H1 (cell line): ENCODE data around the gene FGGY. TPM values are rescaled to one million over a fixed set of nuclear protein-coding genes. Genes with fewer than 3 reads are reported as not detected.

ENCODE experiments used
- CTCF ChIA-PET: fragments of 300-600 bp; sonication (Branson Sonifier 250); formaldehyde crosslinking; loops from one replicate; lab custom pipeline; 2021; ENCODE audit not compliant: partially characterized antibody; lab: Charles Lee
- POLR2A ChIA-PET: fragments of 300-600 bp; sonication (Branson Sonifier 250); formaldehyde crosslinking; loops from one replicate; lab custom pipeline; 2021; ENCODE audit warnings: inconsistent platforms; ENCODE audit not compliant: partially characterized antibody; lab: Charles Lee
- DNase-seq, 2 experiments: peaks; one replicate each; pipeline versions ENCODE4 v3.0.0 to v3.0.0-alpha.2; 2010 to 2022; ENCODE audit warnings: low spot score in 2 of 2, low read depth in 1 of 2, mixed read lengths in 1 of 2
- FAIRE-seq: peaks from 2 replicates; lab custom pipeline; 2011; peaks lifted over from hg19 to GRCh38; lab: Jason Lieb, UNC
- H2AFZ ChIP-seq: 2 replicates; pipeline ENCODE4 v1.8.1; 2012; ENCODE audit warnings: low read length, inconsistent platforms
- H2AK5ac ChIP-seq: 2 replicates; pipeline ENCODE4 v1.6.1; 2013; ENCODE audit warnings: low read depth, low read length
- H2BK120ac ChIP-seq: replicated peaks from 2 replicates; pipeline ENCODE3; 2013; ENCODE audit warnings: low read depth, low read length, inconsistent platforms
- H2BK12ac ChIP-seq: 2 replicates; pipeline ENCODE4 v1.6.1; 2013; ENCODE audit warnings: low read depth, low read length
- H2BK15ac ChIP-seq: 2 replicates; pipeline ENCODE4 v1.6.1; 2013; ENCODE audit warnings: low read length
- H2BK20ac ChIP-seq: 2 replicates; pipeline ENCODE4 v1.6.1; 2013; ENCODE audit warnings: low read length
- H2BK5ac ChIP-seq: 2 replicates; pipeline ENCODE4 v1.6.1; 2013; ENCODE audit warnings: low read depth, low read length
- H3K14ac ChIP-seq: 2 replicates; pipeline ENCODE4 v1.6.1; 2013; ENCODE audit warnings: inconsistent platforms; ENCODE audit not compliant: insufficient read length
- H3K18ac ChIP-seq: 2 replicates; pipeline ENCODE4 v1.6.1; 2013; ENCODE audit warnings: low read length; ENCODE audit errors: extremely low read depth
- H3K23ac ChIP-seq: 2 replicates; pipeline ENCODE4 v1.6.1; 2013; ENCODE audit warnings: inconsistent platforms; ENCODE audit not compliant: insufficient read length
- H3K23me2 ChIP-seq: 2 replicates; pipeline ENCODE4 v1.6.1; 2013; ENCODE audit warnings: low read depth, low read length
- H3K27ac ChIP-seq: 2 replicates; pipeline ENCODE4 v1.6.1; 2011; ENCODE audit warnings: low read depth, low read length, inconsistent platforms
- H3K27me3 ChIP-seq, 4 experiments: replicated peaks in 1 of 4; 1 replicate in 1 of 4; 2 replicates in 3 of 4; pipeline versions ENCODE4 v1.6.1 to v1.8.1; 2011 to 2013; ENCODE audit warnings: low read length in 3 of 4, mild to moderate bottlenecking in 3 of 4, inconsistent platforms in 2 of 4, mixed read lengths in 2 of 4, moderate library complexity in 1 of 4; ENCODE audit not compliant: control insufficient read depth in 3 of 4, insufficient read depth in 3 of 4; ENCODE audit errors: extremely low read depth in 1 of 4
- H3K36me3 ChIP-seq, 4 experiments: 2 replicates each; pipeline versions ENCODE4 v1.6.1 to v1.8.1; 2011 to 2013; ENCODE audit warnings: mild to moderate bottlenecking in 4 of 4, low read length in 3 of 4, moderate library complexity in 2 of 4, control low read depth in 1 of 4, inconsistent platforms in 1 of 4; ENCODE audit not compliant: insufficient read depth in 4 of 4, control insufficient read depth in 2 of 4
- H3K4ac ChIP-seq: replicated peaks from 2 replicates; pipeline ENCODE3; 2013; ENCODE audit warnings: low read length, low read depth, mixed read lengths, inconsistent platforms; ENCODE audit not compliant: insufficient read length
- H3K4me1 ChIP-seq, 4 experiments: replicated peaks in 1 of 4; 1 replicate in 1 of 4; 2 replicates in 3 of 4; pipeline versions ENCODE4 v1.6.1 to v1.8.1; 2011 to 2013; ENCODE audit warnings: low read length in 3 of 4, inconsistent platforms in 2 of 4, mixed read lengths in 1 of 4; ENCODE audit not compliant: insufficient read depth in 4 of 4, control insufficient read depth in 3 of 4
- H3K4me2 ChIP-seq, 2 experiments: 2 replicates each; pipeline versions ENCODE4 v1.6.1 to v1.8.1; 2011 to 2013; ENCODE audit warnings: low read depth in 2 of 2, low read length in 2 of 2, control low read depth in 1 of 2, inconsistent platforms in 1 of 2, mild to moderate bottlenecking in 1 of 2; ENCODE audit not compliant: insufficient read depth in 1 of 2
- H3K4me3 ChIP-seq, 4 experiments: fragments of 200-600, 300-600 bp in 1 of 4; sonication (generic), shearing (Covaris generic), sonication (Bioruptor Twin) in 1 of 4; 2 replicates each; pipeline versions ENCODE4 v1.5.1 to v1.8.1; 2011 to 2016; ENCODE audit warnings: low read length in 4 of 4, low read depth in 3 of 4, control low read depth in 2 of 4, inconsistent platforms in 2 of 4, mild to moderate bottlenecking in 2 of 4, mixed read lengths in 1 of 4, moderate library complexity in 1 of 4; ENCODE audit not compliant: insufficient read depth in 2 of 4; ENCODE audit errors: extremely low read depth in 1 of 4
- H3K56ac ChIP-seq: replicated peaks from 2 replicates; pipeline ENCODE3; 2013; ENCODE audit warnings: low read depth, mild to moderate bottlenecking, mixed read lengths, low read length, inconsistent platforms; ENCODE audit not compliant: insufficient read length
- H3K79me1 ChIP-seq: 2 replicates; pipeline ENCODE4 v1.6.1; 2013; ENCODE audit warnings: low read depth, low read length, control low read depth
- H3K79me2 ChIP-seq, 2 experiments: 2 replicates each; pipeline versions ENCODE4 v1.6.1 to v1.8.1; 2012 to 2013; ENCODE audit warnings: low read length in 2 of 2, mild to moderate bottlenecking in 2 of 2, inconsistent platforms in 1 of 2; ENCODE audit not compliant: insufficient read depth in 2 of 2, control insufficient read depth in 1 of 2
- H3K9ac ChIP-seq, 4 experiments: replicated peaks in 1 of 4; 1 replicate in 1 of 4; 2 replicates in 3 of 4; pipeline versions ENCODE4 v1.6.1 to v1.8.1; 2011 to 2013; ENCODE audit warnings: low read depth in 3 of 4, low read length in 3 of 4, control low read depth in 2 of 4, mild to moderate bottlenecking in 2 of 4, moderate library complexity in 2 of 4, inconsistent platforms in 1 of 4; ENCODE audit errors: extremely low read depth in 1 of 4
- H3K9me3 ChIP-seq, 2 experiments: 2 replicates each; pipeline versions ENCODE4 v1.6.1 to v1.8.1; 2012 to 2013; ENCODE audit warnings: mild to moderate bottlenecking in 2 of 2, moderate library complexity in 2 of 2, control low read depth in 1 of 2, inconsistent platforms in 1 of 2, low read depth in 1 of 2, low read length in 1 of 2, mixed read lengths in 1 of 2; ENCODE audit not compliant: insufficient read depth in 2 of 2
- H4K20me1 ChIP-seq, 2 experiments: replicated peaks in 1 of 2; 2 replicates each; pipeline versions ENCODE3 to v1.8.1; 2011 to 2013; ENCODE audit warnings: inconsistent platforms in 2 of 2, low read length in 2 of 2, mild to moderate bottlenecking in 1 of 2; ENCODE audit not compliant: insufficient read depth in 2 of 2, control insufficient read depth in 1 of 2
- H4K5ac ChIP-seq: 2 replicates; pipeline ENCODE4 v1.6.1; 2013; ENCODE audit warnings: low read length, low read depth, mixed read lengths, inconsistent platforms; ENCODE audit not compliant: insufficient read length
- H4K8ac ChIP-seq: 2 replicates; pipeline ENCODE4 v1.8.0; 2013; ENCODE audit warnings: mild to moderate bottlenecking, moderate library complexity, low read length, inconsistent platforms; ENCODE audit not compliant: insufficient read depth; ENCODE audit errors: extremely low read depth
- H4K91ac ChIP-seq: replicated peaks from 2 replicates; pipeline ENCODE3; 2013; ENCODE audit warnings: low read length, mixed read lengths, inconsistent platforms; ENCODE audit not compliant: insufficient read length
- SAP30 ChIP-seq: fragments of 300-600 bp; sonication (generic); IDR thresholded peaks from 2 replicates; pipeline ENCODE4 v1.7.1; 2012; ENCODE audit warnings: low read length, moderate library complexity, mild to moderate bottlenecking, inconsistent platforms; ENCODE audit not compliant: insufficient read depth, insufficient replicate concordance
- SRF ChIP-seq: IDR thresholded peaks from 2 replicates; pipeline ENCODE4 v1.6.1; 2011; ENCODE audit warnings: mild to moderate bottlenecking, low read depth, low read length, moderate library complexity
- WGBS, 2 experiments: shearing (Covaris generic) in 1 of 2; methylation state at CpG; one replicate each; pipeline versions ENCODE4 v1.1.6 to v1.1.7; 2013 to 2015; ENCODE audit warnings: low lambda C conversion rate in 2 of 2, mixed read lengths in 2 of 2, inconsistent platforms in 1 of 2, low coverage in 1 of 2, missing lambda C conversion rate in 1 of 2; ENCODE audit not compliant: insufficient replicate concordance in 2 of 2, insufficient coverage in 1 of 2, insufficient read length in 1 of 2; ENCODE audit errors: extremely low coverage in 1 of 2, missing lambda C conversion rate in 1 of 2; 5-methylcytosine and 5-hydroxymethylcytosine counted together
- polyA plus RNA-seq, 7 experiments: library from polyadenylated mRNA; depleted of rRNA in 3 of 7; stranded (reverse) in 5 of 7; unstranded in 2 of 7; fragments of >200 nt in 5 of 7; fragments of 200-250 nt in 2 of 7; gene quantifications; 1 replicate in 5 of 7; 2 replicates in 1 of 7; 4 replicates in 1 of 7; pipeline versions ENCODE4 v1.2.1 to v1.2.3, GENCODE V29; 2011 to 2013; ENCODE audit warnings: missing spikeins in 2 of 7, mixed read lengths in 2 of 7
- total RNA-seq: library from RNA; stranded (reverse); fragmentation: NEBNext Ultra II Directional; extraction: Animal tissue kit (Norgen Biotek cat#: 25700); gene quantifications from 2 replicates; pipeline ENCODE4 v1.2.1, GENCODE V29; 2021

The FGGY gene
- total and polyA plus RNA-seq, 2 of the 8 experiments (the other 6 are each of a cell fraction or from before 2014, with no cell fraction given) = 10.3 to 12.5 TPM

DNA sequence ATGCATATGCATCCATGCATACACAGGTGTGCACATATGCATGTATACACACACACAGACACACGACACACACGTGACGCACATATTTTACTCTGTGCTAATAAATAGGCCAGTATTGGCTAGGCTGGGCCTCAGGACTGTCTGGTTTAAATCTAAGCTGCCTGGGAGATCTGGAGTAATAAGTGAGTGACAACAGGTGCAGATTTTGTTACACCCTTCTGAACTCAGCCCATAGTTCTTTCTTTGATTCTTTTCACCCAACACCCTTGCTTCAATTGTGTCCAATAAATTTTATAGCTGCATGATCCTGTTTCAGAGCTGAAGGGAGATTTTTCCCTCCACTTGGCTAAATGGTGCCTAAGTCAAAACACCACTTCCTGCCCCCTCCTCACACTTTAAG is 132.8 kb downstream of the FGGY start:
- Histone ChIP-seq H3K4ac (no peak overlapping the region), H3K27ac (no peak overlapping the region), H4K91ac (no peak overlapping the region), H2AFZ (no peak overlapping the region), H2BK12ac (no peak overlapping the region), H3K4me2 (no peak overlapping the region), H3K4me1 (no peaks in the 10 kb centered on the region), H3K23ac (no peak overlapping the region), H2BK15ac (no peak overlapping the region), H3K79me2 (no peaks in the 10 kb centered on the region), H2AK5ac (no peak overlapping the region), H3K56ac (no peak overlapping the region), H3K23me2 (no peaks in the 10 kb centered on the region), H4K5ac (no peak overlapping the region), H3K18ac (no peak overlapping the region), H3K79me1 (no peaks in the 10 kb centered on the region), H4K20me1 (no peaks in the 10 kb centered on the region), H3K4me3 (no peak overlapping the region), H2BK120ac (no peak overlapping the region), H4K8ac (no peak overlapping the region), H3K14ac (no peak overlapping the region), H3K9ac (no peak overlapping the region), H3K9me3 (no peaks in the 10 kb centered on the region), H3K36me3 (no peaks in the 10 kb centered on the region), H2BK20ac (no peak overlapping the region), H3K27me3 (no peaks in the 10 kb centered on the region), H2BK5ac (no peak overlapping the region)
- FAIRE-seq = no peak
- POLR2A ChIA-PET = no interaction called here
- CTCF ChIA-PET = no interaction called here
- 85% methylated on average over 3 of the region's 3 CpGs; no CpG with 5 or more reads in 1 of the 2 experiments for WGBS, 2 experiments
- DNase-seq = no peak
- TF ChIP-seq SAP30 (no peak), SRF (no peak)
